Stimulated activated CD4-positive, alpha-beta T cell treated with anti-CD3 and anti-CD28 coated beads, Interleukin-12 subunit alpha, Interleukin-12 subunit beta, amount 100 ng/mL, for 4 hours (primary cell): ENCODE data around the gene MOB1B.
"Not testable (repeated sequence)": the region's sequence is repeated elsewhere in the genome, so short reads cannot be mapped to it uniquely, and the experiment has no call there.

Experiments used
- DNase-seq: peaks from one replicate; pipeline ENCODE4 v3.0.0-alpha.2; 2020

Gene MOB1B

GRCh38 chr4:71017391-71017790 lies 115.2 kb downstream of the MOB1B start:
- DNase-seq: not testable (repeated sequence)

- DNase-seq: no peak
Observed at GRCh38 chr4:71020611-71021010, 118.4 kb downstream of the MOB1B start.

- DNase-seq: no peak
Observed at GRCh38 chr4:71025654-71026053, 123.5 kb downstream of the MOB1B start.

GRCh38 chr4:71026086-71026485 lies 123.9 kb downstream of the MOB1B start:
- no peak for DNase-seq

DNA sequence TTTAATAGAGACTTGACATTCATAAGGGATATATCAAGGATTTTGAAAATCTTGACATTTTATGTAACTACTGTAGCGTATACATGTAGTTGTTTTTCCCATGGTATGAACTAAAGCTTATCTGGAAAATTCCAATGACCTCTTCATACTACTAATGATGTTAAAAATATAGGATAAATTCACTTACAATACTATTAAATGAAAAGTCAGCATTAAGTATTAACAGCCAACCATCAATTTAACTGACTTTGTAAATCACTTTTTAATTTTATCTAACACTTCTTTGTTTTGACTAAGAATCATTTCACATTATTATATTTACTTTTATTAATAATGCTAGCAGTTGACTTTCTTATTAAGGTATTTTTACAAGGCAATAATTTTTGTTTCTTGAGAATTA lies 125.4 kb downstream of the MOB1B start:
- no peak for DNase-seq

- no peak for DNase-seq
Observed at GRCh38 chr4:71029504-71029903, 127.3 kb downstream of the MOB1B start.

GRCh38 chr4:71032106-71032505 lies 129.9 kb downstream of the MOB1B start:
- not testable (repeated sequence) for DNase-seq
